Measurements from ENCODE around the gene PRM1. TPM values are rescaled to one million over a fixed set of nuclear protein-coding genes. Genes with fewer than 3 reads are reported as not detected.

Gene PRM1
- total RNA-seq, 1 donor from 2014 or later, result not detected

- Mint-ChIP-seq H3K4me3 (ENCODE audit: unreplicated experiment) (no peak overlapping the region), H3K36me3 (ENCODE audit: low read depth, unreplicated experiment) (no peaks in the 10 kb centered on the region), H3K27me3 (ENCODE audit: unreplicated experiment) (peaks cover 14% of the 10 kb centered on the region), H3K9me3 (ENCODE audit: unreplicated experiment) (no peaks in the 10 kb centered on the region), H3K27ac (ENCODE audit: unreplicated experiment) (no peak overlapping the region), H3K4me1 (ENCODE audit: unreplicated experiment) (peaks cover 12% of the 10 kb centered on the region)
- no peak for TF ChIP-seq CTCF (IDR thresholded peaks at IDR 0.05; ENCODE audit: unreplicated experiment)
- no peak for DNase-seq (ENCODE audit: low spot score)
Measured at GRCh38 chr16:11309895-11310633, 28.9 kb upstream of the PRM1 start.

- Mint-ChIP-seq H3K27ac (ENCODE audit: unreplicated experiment) (no peak overlapping the region), H3K4me3 (ENCODE audit: unreplicated experiment) (no peak overlapping the region), H3K36me3 (ENCODE audit: low read depth, unreplicated experiment) (no peaks in the 10 kb centered on the region), H3K9me3 (ENCODE audit: unreplicated experiment) (no peaks in the 10 kb centered on the region), H3K27me3 (ENCODE audit: unreplicated experiment) (peaks cover 14% of the 10 kb centered on the region), H3K4me1 (ENCODE audit: unreplicated experiment) (peaks cover 10% of the 10 kb centered on the region)
- DNase-seq (ENCODE audit: low spot score), result no peak
- TF ChIP-seq CTCF (IDR thresholded peaks at IDR 0.05; ENCODE audit: unreplicated experiment), result no peak
Measured at GRCh38 chr16:11308493-11309283, 27.6 kb upstream of the PRM1 start.

- no peak for TF ChIP-seq CTCF (IDR thresholded peaks at IDR 0.05; ENCODE audit: unreplicated experiment)
- H3K36me3 Mint-ChIP-seq (ENCODE audit: low read depth, unreplicated experiment), result no peaks in the 10 kb centered on the region
- peaks cover 9% of the 10 kb centered on the region for H3K4me1 Mint-ChIP-seq (ENCODE audit: unreplicated experiment)
- H3K9me3 Mint-ChIP-seq (ENCODE audit: unreplicated experiment), result no peaks in the 10 kb centered on the region
- DNase-seq (ENCODE audit: low spot score), result no peak
- H3K27me3 Mint-ChIP-seq (ENCODE audit: unreplicated experiment), result peaks cover 12% of the 10 kb centered on the region
- H3K27ac Mint-ChIP-seq (ENCODE audit: unreplicated experiment), result no peak overlapping the region
- no peak overlapping the region for H3K4me3 Mint-ChIP-seq (ENCODE audit: unreplicated experiment)
Measured at GRCh38 chr16:11307639-11308492, 26.7 kb upstream of the PRM1 start.

GRCh38 chr16:11306997-11307638, 26.0 kb upstream of the PRM1 start:
- no peak overlapping the region for H3K4me3 Mint-ChIP-seq (ENCODE audit: unreplicated experiment)
- H3K4me1 Mint-ChIP-seq (ENCODE audit: unreplicated experiment), result peaks cover 9% of the 10 kb centered on the region

More at GRCh38 chr16:11306997-11307638, 26.0 kb upstream of the PRM1 start:
- Mint-ChIP-seq H3K9me3 (ENCODE audit: unreplicated experiment) (no peaks in the 10 kb centered on the region), H3K27me3 (ENCODE audit: unreplicated experiment) (peaks cover 11% of the 10 kb centered on the region), H3K36me3 (ENCODE audit: low read depth, unreplicated experiment) (no peaks in the 10 kb centered on the region), H3K27ac (ENCODE audit: unreplicated experiment) (no peak overlapping the region)
- no peak for TF ChIP-seq CTCF (IDR thresholded peaks at IDR 0.05; ENCODE audit: unreplicated experiment)
- DNase-seq (ENCODE audit: low spot score), result no peak
